K562 (cell line): Measurements from ENCODE around the gene LAMB1. TPM values are rescaled to one million over a fixed set of nuclear protein-coding genes. Genes with fewer than 3 reads are reported as not detected.

ENCODE experiments used
- ADNP ChIP-seq: fragments of 200-800 bp; sonication (Bioruptor generic); IDR thresholded peaks from 2 replicates; pipeline ENCODE4 v1.6.1; 2016; ENCODE audit warnings: missing genetic modification characterization, missing compliant biosample characterization
- ATF7 ChIP-seq: fragments of 450-650 bp; IDR thresholded peaks from 2 replicates; pipeline ENCODE4 v1.7.1; 2014; ENCODE audit warnings: mild to moderate bottlenecking, moderate library complexity
- C11orf30 ChIP-seq: fragments of 450-650 bp; IDR thresholded peaks from 2 replicates; pipeline ENCODE4 v1.6.1; 2016; ENCODE audit warnings: low read depth, mild to moderate bottlenecking
- CREM ChIP-seq: IDR thresholded peaks from 2 replicates; pipeline ENCODE4 v1.6.1; 2014; ENCODE audit warnings: antibody characterized with exemption, low read depth
- FIP1L1 ChIP-seq: fragments of 200-400 bp; formaldehyde crosslinking; IDR thresholded peaks from 2 replicates; pipeline ENCODE4 v1.6.1; 2018; ENCODE audit warnings: mild to moderate bottlenecking, low read depth, low read length; ENCODE audit not compliant: poor library complexity, severe bottlenecking
- HNRNPUL1 ChIP-seq: fragments of 200-400 bp; formaldehyde crosslinking; IDR thresholded peaks from 2 replicates; pipeline ENCODE4 v1.6.1; 2017; ENCODE audit warnings: low read length
- MAFF ChIP-seq: IDR thresholded peaks from 2 replicates; pipeline ENCODE4 v1.6.1; 2012; ENCODE audit warnings: low read length, improper control_type of control experiment
- MIER1 ChIP-seq: fragments of 450-650 bp; IDR thresholded peaks from 2 replicates; pipeline ENCODE4 v1.6.1; 2016; ENCODE audit warnings: antibody characterized with exemption, mild to moderate bottlenecking, low read depth
- NFIX ChIP-seq: fragments of 250-450 bp; sonication (Bioruptor Pico); IDR thresholded peaks from 2 replicates; pipeline ENCODE4 v1.4.0; 2020; ENCODE audit warnings: low read depth, mild to moderate bottlenecking, moderate library complexity
- PPARD ChIP-seq: fragments of 250-450 bp; sonication (Bioruptor Pico); IDR thresholded peaks from 2 replicates; pipeline ENCODE4 v1.8.0; 2022; ENCODE audit warnings: inconsistent platforms, mild to moderate bottlenecking, moderate library complexity
- RFX1 ChIP-seq: fragments of 450-650 bp; IDR thresholded peaks from 2 replicates; pipeline ENCODE4 v1.6.1; 2016; ENCODE audit warnings: mild to moderate bottlenecking, moderate library complexity
- SMC3 ChIP-seq: conservative IDR thresholded peaks from 2 replicates; pipeline ENCODE4 v1.6.1; 2011; ENCODE audit warnings: low read depth, low read length, improper control_type of control experiment; ENCODE audit not compliant: insufficient read depth
- SRSF3 ChIP-seq: fragments of 200-400 bp; formaldehyde crosslinking; IDR thresholded peaks from 2 replicates; pipeline ENCODE4 v1.6.1; 2016; ENCODE audit warnings: mild to moderate bottlenecking, low read length, moderate library complexity; ENCODE audit not compliant: insufficient read depth
- SRSF9 ChIP-seq: fragments of 200-400 bp; formaldehyde crosslinking; IDR thresholded peaks from 2 replicates; pipeline ENCODE4 v1.6.1; 2017; ENCODE audit warnings: low read depth, low read length, borderline replicate concordance
- TCFL5 ChIP-seq: fragments of 250-450 bp; sonication (Bioruptor Pico); conservative IDR thresholded peaks from 2 replicates; pipeline ENCODE4 v1.6.1; 2021; ENCODE audit warnings: mild to moderate bottlenecking, moderate library complexity, matching md5 sums
- ZEB2 ChIP-seq: fragments of 450-650 bp; IDR thresholded peaks from 2 replicates; pipeline ENCODE4 v1.6.1; 2016
- ZNF3 ChIP-seq: fragments of 250-450 bp; sonication (Bioruptor Pico); IDR thresholded peaks from 2 replicates; pipeline ENCODE4 v1.5.0; 2021; ENCODE audit warnings: mild to moderate bottlenecking, moderate library complexity
- polyA plus RNA-seq, 8 experiments: library from polyadenylated mRNA; depleted of rRNA in 4 of 8; stranded (reverse) in 5 of 8; unstranded in 3 of 8; fragments of >200 nt; fragmentation: Nextera tagmentation in 2 of 8; fragmentation: Illumina TruSeq in 1 of 8; extraction: Ambion mirVana in 2 of 8; extraction: Trizol in 1 of 8; gene quantifications; 2 replicates each; pipeline versions ENCODE4 v1.2.1 to v1.2.3, GENCODE V29; 2011 to 2014; ENCODE audit warnings: inconsistent platforms in 1 of 8, missing spikeins in 1 of 8
- total RNA-seq, 7 experiments: library from RNA; depleted of rRNA in 6 of 7; stranded (reverse); fragments of >200 nt in 6 of 7; fragmentation: Illumina TruSeq in 2 of 7; extraction: Trizol in 2 of 7; gene quantifications; 2 replicates each; pipeline versions ENCODE4 v1.2.1 to v1.2.3, GENCODE V29; 2011 to 2021; ENCODE audit warnings: low replicate concordance in 1 of 7
- TF ChIP-seq, protein P1 (sequence below): fragments of 250-450 bp; sonication (Bioruptor Pico); IDR thresholded peaks from 2 replicates; pipeline ENCODE4 v1.4.0; 2020; ENCODE audit warnings: mild to moderate bottlenecking

LAMB1 gene
- total and polyA plus RNA-seq, 9 of the 15 experiments (the other 6 are each of a cell fraction or from before 2014, with no cell fraction given), result 6.0 to 17.7 (median 12.3) TPM

GRCh38 chr7:108015740-108016139, 12.8 kb upstream of the LAMB1 start (continued):
- TF ChIP-seq ZEB2 (no peak), HNRNPUL1 (no peak), CREM (no peak), ATF7 (no peak), SRSF3 (no peak), TCFL5 (CRISPR knock-in tag) (no peak), FIP1L1 (no peak), SMC3 (no peak), SRSF9 (no peak), C11orf30 (peak; percentile 64), NFIX (CRISPR knock-in tag) (no peak), MAFF (0 out of 2 replicates have a peak, but pooled peaks have one; percentile 30), ZNF3 (no peak), MIER1 (no peak), PPARD (CRISPR knock-in tag) (no peak), ADNP (tag) (no peak), RFX1 (no peak)
- TF ChIP-seq, protein P1, sequence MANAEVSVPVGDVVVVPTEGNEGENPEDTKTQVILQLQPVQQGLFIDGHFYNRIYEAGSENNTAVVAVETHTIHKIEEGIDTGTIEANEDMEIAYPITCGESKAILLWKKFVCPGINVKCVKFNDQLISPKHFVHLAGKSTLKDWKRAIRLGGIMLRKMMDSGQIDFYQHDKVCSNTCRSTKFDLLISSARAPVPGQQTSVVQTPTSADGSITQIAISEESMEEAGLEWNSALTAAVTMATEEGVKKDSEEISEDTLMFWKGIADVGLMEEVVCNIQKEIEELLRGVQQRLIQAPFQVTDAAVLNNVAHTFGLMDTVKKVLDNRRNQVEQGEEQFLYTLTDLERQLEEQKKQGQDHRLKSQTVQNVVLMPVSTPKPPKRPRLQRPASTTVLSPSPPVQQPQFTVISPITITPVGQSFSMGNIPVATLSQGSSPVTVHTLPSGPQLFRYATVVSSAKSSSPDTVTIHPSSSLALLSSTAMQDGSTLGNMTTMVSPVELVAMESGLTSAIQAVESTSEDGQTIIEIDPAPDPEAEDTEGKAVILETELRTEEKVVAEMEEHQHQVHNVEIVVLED (CRISPR knock-in tag), result no peak
- TF ChIP-seq, all 486 proteins: peak for 3
